ENCODE results near the gene ADCY7.

ADCY7 gene

GRCh38 chr16:50306287-50306686 lies 39.9 kb downstream of the ADCY7 start:
- no peak for FAIRE-seq
- no peak for DNase-seq (ENCODE audit: insufficient read length, low spot score)

GRCh38 chr16:50308237-50308965 lies 42.0 kb downstream of the ADCY7 start:
- DNase-seq (ENCODE audit: insufficient read length, low spot score) = peak; percentile 22
- no peak for FAIRE-seq
- TF ChIP-seq TAF1 (IDR thresholded peaks at IDR 0.05; ENCODE audit: low read depth, low read length) (no peak), PAX5 (IDR thresholded peaks at IDR 0.05; ENCODE audit: insufficient read depth, low read length, severe bottlenecking) (no peak), POLR2A (IDR thresholded peaks at IDR 0.05; ENCODE audit: low read depth, low read length) (no peak), SPI1 (IDR thresholded peaks at IDR 0.05; ENCODE audit: low read depth, low read length) (no peak), POU2F2 (IDR thresholded peaks at IDR 0.05; ENCODE audit: low read depth, low read length) (no peak), POLR2AphosphoS5 (IDR thresholded peaks at IDR 0.05; ENCODE audit: low read depth, low read length) (no peak)

More at GRCh38 chr16:50306287-50306686, 39.9 kb downstream of the ADCY7 start:
- TF ChIP-seq SPI1 (IDR thresholded peaks at IDR 0.05; ENCODE audit: low read depth, low read length) (no peak), TAF1 (IDR thresholded peaks at IDR 0.05; ENCODE audit: low read depth, low read length) (no peak), POLR2AphosphoS5 (IDR thresholded peaks at IDR 0.05; ENCODE audit: low read depth, low read length) (no peak), PAX5 (IDR thresholded peaks at IDR 0.05; ENCODE audit: insufficient read depth, low read length, severe bottlenecking) (no peak), POLR2A (IDR thresholded peaks at IDR 0.05; ENCODE audit: low read depth, low read length) (no peak), POU2F2 (IDR thresholded peaks at IDR 0.05; ENCODE audit: low read depth, low read length) (no peak)

GRCh38 chr16:50309156-50309526 lies 42.8 kb downstream of the ADCY7 start:
- no peak; the same call in 1 of the 2 replicates for TF ChIP-seq POLR2A (IDR thresholded peaks at IDR 0.05; ENCODE audit: low read depth, low read length)
- no peak for TF ChIP-seq SPI1 (IDR thresholded peaks at IDR 0.05; ENCODE audit: low read depth, low read length)
- no peak for TF ChIP-seq POU2F2 (IDR thresholded peaks at IDR 0.05; ENCODE audit: low read depth, low read length)
- TF ChIP-seq TAF1 (IDR thresholded peaks at IDR 0.05; ENCODE audit: low read depth, low read length) = no peak
- no peak for TF ChIP-seq PAX5 (IDR thresholded peaks at IDR 0.05; ENCODE audit: insufficient read depth, low read length, severe bottlenecking)
- no peak for TF ChIP-seq POLR2AphosphoS5 (IDR thresholded peaks at IDR 0.05; ENCODE audit: low read depth, low read length)
- DNase-seq (ENCODE audit: insufficient read length, low spot score) = no peak
- no peak for FAIRE-seq

- no peak for FAIRE-seq
- no peak for TF ChIP-seq POLR2AphosphoS5 (IDR thresholded peaks at IDR 0.05; ENCODE audit: low read depth, low read length)
- TF ChIP-seq PAX5 (IDR thresholded peaks at IDR 0.05; ENCODE audit: insufficient read depth, low read length, severe bottlenecking) = no peak
- no peak for TF ChIP-seq TAF1 (IDR thresholded peaks at IDR 0.05; ENCODE audit: low read depth, low read length)
- TF ChIP-seq POLR2A (IDR thresholded peaks at IDR 0.05; ENCODE audit: low read depth, low read length) = no peak
- TF ChIP-seq POU2F2 (IDR thresholded peaks at IDR 0.05; ENCODE audit: low read depth, low read length) = no peak
- TF ChIP-seq SPI1 (IDR thresholded peaks at IDR 0.05; ENCODE audit: low read depth, low read length) = no peak
- DNase-seq (ENCODE audit: insufficient read length, low spot score) = no peak
These were observed 43.4 kb downstream of the ADCY7 start for GRCh38 chr16:50309527-50310307.

- FAIRE-seq (no peak), DNase-seq (ENCODE audit: insufficient read length, low spot score) (no peak)
- TF ChIP-seq POLR2A (IDR thresholded peaks at IDR 0.05; ENCODE audit: low read depth, low read length) (no peak), PAX5 (IDR thresholded peaks at IDR 0.05; ENCODE audit: insufficient read depth, low read length, severe bottlenecking) (no peak), POU2F2 (IDR thresholded peaks at IDR 0.05; ENCODE audit: low read depth, low read length) (no peak), POLR2AphosphoS5 (IDR thresholded peaks at IDR 0.05; ENCODE audit: low read depth, low read length) (no peak), SPI1 (IDR thresholded peaks at IDR 0.05; ENCODE audit: low read depth, low read length) (no peak), TAF1 (IDR thresholded peaks at IDR 0.05; ENCODE audit: low read depth, low read length) (no peak)
These were observed 44.2 kb downstream of the ADCY7 start for GRCh38 chr16:50310308-50311133.

GRCh38 chr16:50311134-50311528 lies 44.8 kb downstream of the ADCY7 start:
- DNase-seq (ENCODE audit: insufficient read length, low spot score) = no peak
- FAIRE-seq = no peak
- no peak for TF ChIP-seq TAF1 (IDR thresholded peaks at IDR 0.05; ENCODE audit: low read depth, low read length)
- TF ChIP-seq POLR2AphosphoS5 (IDR thresholded peaks at IDR 0.05; ENCODE audit: low read depth, low read length) = no peak
- TF ChIP-seq POLR2A (IDR thresholded peaks at IDR 0.05; ENCODE audit: low read depth, low read length) = no peak
- TF ChIP-seq PAX5 (IDR thresholded peaks at IDR 0.05; ENCODE audit: insufficient read depth, low read length, severe bottlenecking) = no peak
- no peak for TF ChIP-seq SPI1 (IDR thresholded peaks at IDR 0.05; ENCODE audit: low read depth, low read length)
- no peak for TF ChIP-seq POU2F2 (IDR thresholded peaks at IDR 0.05; ENCODE audit: low read depth, low read length)

GRCh38 chr16:50311891-50312501 lies 45.6 kb downstream of the ADCY7 start:
- FAIRE-seq (no peak), DNase-seq (ENCODE audit: insufficient read length, low spot score) (no peak)
- TF ChIP-seq PAX5 (IDR thresholded peaks at IDR 0.05; ENCODE audit: insufficient read depth, low read length, severe bottlenecking) = no peak
- 0 out of 2 replicates have a peak, but pooled peaks have one; percentile 59 for TF ChIP-seq POLR2AphosphoS5 (IDR thresholded peaks at IDR 0.05; ENCODE audit: low read depth, low read length)

- no peak for FAIRE-seq
These were observed 47.5 kb downstream of the ADCY7 start for GRCh38 chr16:50313596-50314478.

More at GRCh38 chr16:50313596-50314478, 47.5 kb downstream of the ADCY7 start:
- TF ChIP-seq POLR2AphosphoS5 (IDR thresholded peaks at IDR 0.05; ENCODE audit: low read depth, low read length) (peak; percentile 32; the same call in 1 of the 2 replicates), TAF1 (IDR thresholded peaks at IDR 0.05; ENCODE audit: low read depth, low read length) (no peak), POLR2A (IDR thresholded peaks at IDR 0.05; ENCODE audit: low read depth, low read length) (0 out of 2 replicates have a peak, but pooled peaks have one; percentile 35)
- no peak for DNase-seq (ENCODE audit: insufficient read length, low spot score)

Measured in GM12891 (cell line).